ENCODE measurements around the gene ANO9.

Gene ANO9

GRCh38 chr11:441418-442274 is at the start of gene ANO9:
Gene ANO9 (minus strand): TSS chr11:442011. CDS start chr11:441926, 85 bp downstream.
- no peak for TF ChIP-seq CTCF (IDR thresholded peaks at IDR 0.05; ENCODE audit: low read depth, low read length)
- no peak for DNase-seq (ENCODE audit: low read depth, low spot score)
- H3K4me3 ChIP-seq (ENCODE audit: low read depth, low read length), result no peak within 1 kb of the TSS
- in situ Hi-C loops (cut with HindIII; ENCODE audit: low sequenced_read_pairs), result no loop called here

GRCh38 chr11:491358-491757 is 49.5 kb upstream of the ANO9 start:
- no peak for TF ChIP-seq CTCF (IDR thresholded peaks at IDR 0.05; ENCODE audit: low read depth, low read length)
- no peak overlapping the region for H3K4me3 ChIP-seq (ENCODE audit: low read depth, low read length)
- no peak for DNase-seq (ENCODE audit: low read depth, low spot score)
- in situ Hi-C loops (cut with HindIII; ENCODE audit: low sequenced_read_pairs), result no loop called here

GRCh38 chr11:490930-491260 is 49.1 kb upstream of the ANO9 start:
- no peak overlapping the region for H3K4me3 ChIP-seq (ENCODE audit: low read depth, low read length)
- TF ChIP-seq CTCF (IDR thresholded peaks at IDR 0.05; ENCODE audit: low read depth, low read length), result no peak
- in situ Hi-C loops (cut with HindIII; ENCODE audit: low sequenced_read_pairs), result no loop called here
- no peak for DNase-seq (ENCODE audit: low read depth, low spot score)

- in situ Hi-C loops (cut with HindIII; ENCODE audit: low sequenced_read_pairs), result no loop called here
- no peak for TF ChIP-seq CTCF (IDR thresholded peaks at IDR 0.05; ENCODE audit: low read depth, low read length)
- H3K4me3 ChIP-seq (ENCODE audit: low read depth, low read length), result no peak overlapping the region
- no peak for DNase-seq (ENCODE audit: low read depth, low spot score)
Measured at GRCh38 chr11:490186-490929, 48.5 kb upstream of the ANO9 start.

GRCh38 chr11:489610-490185 is 47.9 kb upstream of the ANO9 start:
- in situ Hi-C loops (cut with HindIII; ENCODE audit: low sequenced_read_pairs), result no loop called here

More at GRCh38 chr11:489610-490185, 47.9 kb upstream of the ANO9 start:
- TF ChIP-seq CTCF (IDR thresholded peaks at IDR 0.05; ENCODE audit: low read depth, low read length), result no peak
- no peak for DNase-seq (ENCODE audit: low read depth, low spot score)
- no peak overlapping the region for H3K4me3 ChIP-seq (ENCODE audit: low read depth, low read length)

Data from astrocyte of the spinal cord (primary cell).